Neural crest cell (in vitro differentiated cells): ENCODE results near the gene CD302. TPM values are rescaled to one million over a fixed set of nuclear protein-coding genes. Genes with fewer than 3 reads are reported as not detected.
A peak's percentile ranks its signal among the peaks of the same experiment; 100 is the strongest.
"Not testable (repeated sequence)": the region's sequence is repeated elsewhere in the genome, so short reads cannot be mapped to it uniquely, and the experiment has no call there.

Source experiments
- DNase-seq: peaks from one replicate; pipeline ENCODE4 v3.0.0; 2021; ENCODE audit warnings: low read depth, mixed read lengths, low spot score
- H3K27ac Mint-ChIP-seq: one replicate; pipeline ENCODE4 v1.8.0; 2021; ENCODE audit warnings: mild to moderate bottlenecking, mixed read lengths; ENCODE audit not compliant: unreplicated experiment
- H3K27me3 Mint-ChIP-seq: 2 replicates; pipeline ENCODE4 v1.8.0; 2021; ENCODE audit warnings: low read depth, mild to moderate bottlenecking, mixed read lengths
- H3K36me3 Mint-ChIP-seq: 2 replicates; pipeline ENCODE4 v1.8.0; 2021; ENCODE audit warnings: low read depth, mild to moderate bottlenecking, mixed read lengths
- H3K4me1 Mint-ChIP-seq: 2 replicates; pipeline ENCODE4 v1.8.0; 2021; ENCODE audit warnings: mixed read lengths
- H3K4me3 Mint-ChIP-seq: one replicate; pipeline ENCODE4 v1.8.0; 2021; ENCODE audit warnings: mild to moderate bottlenecking, mixed read lengths
- H3K9me3 Mint-ChIP-seq: 2 replicates; pipeline ENCODE4 v1.8.0; 2021; ENCODE audit warnings: mixed read lengths
- CTCF ChIP-seq: fragments of 200-600 bp; sonication (generic); conservative IDR thresholded peaks from 2 replicates; pipeline ENCODE4 v1.5.0; 2021; ENCODE audit warnings: antibody characterized with exemption, mild to moderate bottlenecking
- total RNA-seq: library from RNA; stranded (reverse); gene quantifications from 2 replicates; pipeline ENCODE4 v1.2.1, GENCODE V29; 2021

The CD302 gene
- total RNA-seq, 1 donor from 2014 or later: 1.0 TPM

GRCh38 chr2:159786938-159787337, 11.1 kb downstream of the CD302 start:
- no peak for TF ChIP-seq CTCF
- H3K27me3 Mint-ChIP-seq: no peaks in the 10 kb centered on the region
- H3K4me3 Mint-ChIP-seq: no peak overlapping the region
- H3K4me1 Mint-ChIP-seq: peaks cover 4% of the 10 kb centered on the region
- H3K36me3 Mint-ChIP-seq: no peaks in the 10 kb centered on the region
- H3K9me3 Mint-ChIP-seq: no peaks in the 10 kb centered on the region
- no peak overlapping the region for H3K27ac Mint-ChIP-seq
- no peak for DNase-seq

GRCh38 chr2:159785195-159785594, 12.8 kb downstream of the CD302 start:
- Mint-ChIP-seq H3K27me3 (no peaks in the 10 kb centered on the region), H3K4me3 (no peak overlapping the region), H3K9me3 (no peaks in the 10 kb centered on the region), H3K36me3 (no peaks in the 10 kb centered on the region), H3K27ac (no peak overlapping the region), H3K4me1 (peaks cover 4% of the 10 kb centered on the region)
- no peak for TF ChIP-seq CTCF
- DNase-seq: no peak

- not testable (repeated sequence) for H3K4me1 Mint-ChIP-seq
Observed at GRCh38 chr2:159784744-159785143, 13.3 kb downstream of the CD302 start.

GRCh38 chr2:159783556-159783955, 14.5 kb downstream of the CD302 start:
- no peaks in the 10 kb centered on the region for H3K36me3 Mint-ChIP-seq
- H3K9me3 Mint-ChIP-seq: no peaks in the 10 kb centered on the region
- no peak for DNase-seq
- TF ChIP-seq CTCF: no peak
- H3K4me1 Mint-ChIP-seq: peaks cover 4% of the 10 kb centered on the region
- no peaks in the 10 kb centered on the region for H3K27me3 Mint-ChIP-seq
- H3K27ac Mint-ChIP-seq: no peak overlapping the region
- no peak overlapping the region for H3K4me3 Mint-ChIP-seq

More at GRCh38 chr2:159784744-159785143, 13.3 kb downstream of the CD302 start:
- not testable (repeated sequence) for H3K36me3 Mint-ChIP-seq, H3K9me3 Mint-ChIP-seq, H3K27me3 Mint-ChIP-seq, H3K27ac Mint-ChIP-seq, DNase-seq, H3K4me3 Mint-ChIP-seq

- H3K9me3 Mint-ChIP-seq: no peaks in the 10 kb centered on the region
- DNase-seq: no peak
- TF ChIP-seq CTCF: peak; percentile 48
- no peaks in the 10 kb centered on the region for H3K4me1 Mint-ChIP-seq
- H3K27ac Mint-ChIP-seq: no peak overlapping the region
- no peaks in the 10 kb centered on the region for H3K27me3 Mint-ChIP-seq
- peaks cover 3% of the 10 kb centered on the region for H3K36me3 Mint-ChIP-seq
- H3K4me3 Mint-ChIP-seq: no peak overlapping the region
Observed at GRCh38 chr2:159776321-159776720, 21.7 kb downstream of the CD302 start.

- Mint-ChIP-seq H3K4me1 (no peaks in the 10 kb centered on the region), H3K27me3 (no peaks in the 10 kb centered on the region), H3K9me3 (no peaks in the 10 kb centered on the region), H3K4me3 (no peak overlapping the region), H3K36me3 (peaks cover 3% of the 10 kb centered on the region), H3K27ac (no peak overlapping the region)
- no peak for DNase-seq
- TF ChIP-seq CTCF: no peak
Observed at GRCh38 chr2:159775021-159775420, 23.0 kb downstream of the CD302 start.
